WERI-Rb-1 (cell line): Measurements from ENCODE around the gene TSPAN31.
A peak's percentile ranks its signal among the peaks of the same experiment; 100 is the strongest.

Experiments used
- DNase-seq: peaks from one replicate; pipeline ENCODE4 v3.0.0-alpha.2; 2020
- H3K27ac ChIP-seq: fragments of 250-450 bp; sonication (Bioruptor Pico); 2 replicates; pipeline ENCODE4 v1.5.1; 2020; ENCODE audit warnings: mild to moderate bottlenecking, moderate library complexity
- H3K27me3 ChIP-seq: fragments of 250-450 bp; sonication (Bioruptor Pico); 2 replicates; pipeline ENCODE4 v1.5.1; 2021; ENCODE audit warnings: mild to moderate bottlenecking, low read depth, moderate library complexity; ENCODE audit not compliant: insufficient read depth, severe bottlenecking
- H3K36me3 ChIP-seq: fragments of 250-450 bp; sonication (Bioruptor Pico); 2 replicates; pipeline ENCODE4 v1.5.1; 2020; ENCODE audit warnings: mild to moderate bottlenecking, moderate library complexity
- H3K4me3 ChIP-seq: 2 replicates; pipeline ENCODE4 v1.5.1; 2011; ENCODE audit warnings: low read depth, mild to moderate bottlenecking, control low read depth, low read length
- H3K9me3 ChIP-seq: fragments of 250-450 bp; sonication (Bioruptor Pico); 2 replicates; pipeline ENCODE4 v1.5.1; 2021; ENCODE audit warnings: mild to moderate bottlenecking, moderate library complexity; ENCODE audit not compliant: severe bottlenecking
- CTCF ChIP-seq: IDR thresholded peaks from 2 replicates; pipeline ENCODE4 v1.5.1; 2011; ENCODE audit warnings: low read depth, mild to moderate bottlenecking, control low read depth, inconsistent platforms, low read length

TSPAN31 gene

GRCh38 chr12:57744777-57745484 is at the start of gene TSPAN31:
TSS of gene TSPAN31 (plus strand) at chr12:57745039. CDS start at chr12:57745155, 116 bp downstream.
- Histone ChIP-seq H3K9me3 (no peaks in the 10 kb centered on the region), H3K4me3 (peak within 1 kb of the TSS; percentile 84), H3K36me3 (peaks cover 42% of the 10 kb centered on the region), H3K27ac (peak within 1 kb of the TSS; percentile 93), H3K27me3 (no peaks in the 10 kb centered on the region)
- no peak for TF ChIP-seq CTCF
- peak; percentile 96 for DNase-seq

GRCh38 chr12:57695770-57696432 is 48.9 kb upstream of the TSPAN31 start:
- Histone ChIP-seq H3K4me3 (no peak overlapping the region), H3K27ac (no peak overlapping the region), H3K27me3 (no peaks in the 10 kb centered on the region), H3K9me3 (peaks cover 2% of the 10 kb centered on the region), H3K36me3 (peaks cover 16% of the 10 kb centered on the region)
- TF ChIP-seq CTCF, result no peak
- DNase-seq, result no peak

GRCh38 chr12:57697076-57697475 is 47.8 kb upstream of the TSPAN31 start:
- Histone ChIP-seq H3K27ac (no peak overlapping the region), H3K27me3 (no peaks in the 10 kb centered on the region), H3K4me3 (no peak overlapping the region), H3K9me3 (no peaks in the 10 kb centered on the region), H3K36me3 (peaks cover 16% of the 10 kb centered on the region)
- no peak for TF ChIP-seq CTCF
- DNase-seq, result no peak

GRCh38 chr12:57698414-57698813 is 46.4 kb upstream of the TSPAN31 start:
- no peak for DNase-seq
- H3K27ac ChIP-seq, result no peak overlapping the region
- no peaks in the 10 kb centered on the region for H3K27me3 ChIP-seq
- H3K36me3 ChIP-seq, result peaks cover 21% of the 10 kb centered on the region
- no peak overlapping the region for H3K4me3 ChIP-seq
- H3K9me3 ChIP-seq, result no peaks in the 10 kb centered on the region
- no peak for TF ChIP-seq CTCF

- no peak for DNase-seq
- H3K36me3 ChIP-seq, result peaks cover 28% of the 10 kb centered on the region
These were observed 44.5 kb upstream of the TSPAN31 start for GRCh38 chr12:57700317-57700716.

More at GRCh38 chr12:57700317-57700716, 44.5 kb upstream of the TSPAN31 start:
- Histone ChIP-seq H3K27ac (no peak overlapping the region), H3K4me3 (no peak overlapping the region), H3K27me3 (no peaks in the 10 kb centered on the region), H3K9me3 (peaks cover 4% of the 10 kb centered on the region)
- no peak for TF ChIP-seq CTCF
